Kidney epithelial cell (primary cell): ENCODE measurements around the gene ADAM12. TPM values are rescaled to one million over a fixed set of nuclear protein-coding genes. Genes with fewer than 3 reads are reported as not detected.

Experiments
- DNase-seq: peaks from one replicate; pipeline ENCODE4 v3.0.0-alpha.2; 2010; ENCODE audit warnings: low read depth
- H3K27me3 ChIP-seq: 2 replicates; pipeline ENCODE4 v1.6.0; 2011; ENCODE audit warnings: low read length; ENCODE audit not compliant: control insufficient read depth, insufficient read depth
- H3K36me3 ChIP-seq: 2 replicates; pipeline ENCODE4 v1.5.1; 2011; ENCODE audit warnings: low read length; ENCODE audit not compliant: control insufficient read depth, insufficient read depth
- H3K4me3 ChIP-seq: 2 replicates; pipeline ENCODE4 v1.5.1; 2011; ENCODE audit warnings: low read depth, mild to moderate bottlenecking, control low read depth, low read length
- CTCF ChIP-seq: IDR thresholded peaks from 2 replicates; pipeline ENCODE4 v1.5.1; 2011; ENCODE audit warnings: mild to moderate bottlenecking, moderate library complexity, low read length, control low read depth, inconsistent platforms; ENCODE audit not compliant: insufficient read depth, poor library complexity, severe bottlenecking
- total RNA-seq: library from RNA; depleted of rRNA; stranded (reverse); fragments of >200 nt; gene quantifications from 2 replicates; pipeline ENCODE4 v1.2.3, GENCODE V29; 2015

Gene ADAM12
- total RNA-seq, 1 donor from 2014 or later: 21.9 TPM

DNA sequence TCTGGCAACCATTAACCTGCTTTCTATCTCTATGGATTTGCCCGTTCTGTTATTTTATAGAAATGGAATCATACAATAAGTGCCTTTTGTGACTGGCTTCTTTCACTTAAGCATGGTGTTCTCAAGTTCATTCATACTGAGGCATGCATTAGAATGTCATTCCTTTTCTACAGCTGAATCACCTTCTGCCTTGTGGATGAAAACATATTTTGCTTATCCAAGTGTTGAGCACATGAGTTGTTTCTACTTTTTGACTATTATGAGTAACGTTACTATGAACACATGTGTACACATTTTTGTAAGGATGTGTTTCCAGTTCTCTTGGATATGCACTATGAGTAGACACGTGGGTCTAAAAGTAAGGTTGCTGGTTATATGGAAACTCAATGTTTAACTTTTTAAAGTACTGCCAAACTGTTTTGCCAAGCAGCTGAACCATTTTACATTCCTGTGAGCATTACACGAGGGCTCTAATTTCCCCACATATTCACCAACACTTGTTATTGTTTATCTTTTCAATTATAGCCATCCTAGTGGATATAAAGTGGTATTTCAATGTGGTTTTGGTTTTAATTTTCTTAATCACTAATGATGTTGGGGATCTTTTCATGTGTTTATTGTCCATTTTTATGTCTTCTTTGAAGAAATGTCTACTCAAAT is 250.6 kb downstream of the ADAM12 start:
- no peaks in the 10 kb centered on the region for H3K27me3 ChIP-seq
- TF ChIP-seq CTCF: no peak
- no peaks in the 10 kb centered on the region for H3K36me3 ChIP-seq
- H3K4me3 ChIP-seq: no peak overlapping the region
- DNase-seq: no peak

- Histone ChIP-seq H3K27me3 (no peaks in the 10 kb centered on the region), H3K4me3 (no peak overlapping the region), H3K36me3 (no peaks in the 10 kb centered on the region)
- no peak for DNase-seq
- TF ChIP-seq CTCF: no peak
Observed at GRCh38 chr10:126135941-126136595, 252.2 kb downstream of the ADAM12 start.

GRCh38 chr10:126135177-126135576 is 253.1 kb downstream of the ADAM12 start:
- no peak for DNase-seq
- Histone ChIP-seq H3K36me3 (no peaks in the 10 kb centered on the region), H3K27me3 (no peaks in the 10 kb centered on the region), H3K4me3 (no peak overlapping the region)
- no peak for TF ChIP-seq CTCF

DNA sequence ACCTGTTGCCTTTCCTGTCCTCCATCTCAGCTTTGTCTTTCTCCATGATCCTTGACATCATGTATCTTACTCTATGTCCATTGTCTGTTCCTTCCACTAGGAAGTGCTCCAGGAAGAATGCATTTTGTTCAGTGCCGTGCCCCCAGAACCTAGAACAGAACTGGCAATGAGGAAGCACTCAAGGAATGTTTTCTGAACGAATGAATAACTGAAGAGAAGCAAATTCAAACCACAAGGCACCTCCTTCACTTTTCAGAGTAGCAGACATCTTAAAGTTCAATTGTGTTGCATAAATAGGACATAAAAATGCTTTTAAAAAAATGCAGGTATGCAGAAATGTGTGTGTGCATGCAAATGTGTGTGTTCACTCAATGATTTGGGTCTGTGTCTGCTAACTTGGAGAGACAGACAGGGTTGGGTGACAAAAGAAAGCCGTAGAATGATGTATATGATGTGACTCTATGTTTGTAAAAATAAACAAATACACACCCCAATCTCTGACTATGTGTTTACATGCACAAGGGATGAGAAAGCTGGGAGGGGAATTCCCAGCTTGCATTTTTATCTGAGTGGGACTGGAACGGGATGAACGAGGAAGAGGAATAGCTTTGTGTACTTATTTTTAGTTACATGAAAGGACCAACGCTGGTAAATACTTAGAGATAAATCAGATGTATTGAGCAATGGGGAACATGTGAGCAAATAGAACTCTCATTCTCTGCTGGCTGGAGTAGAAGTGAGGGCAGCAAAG is 254.2 kb downstream of the ADAM12 start:
- H3K27me3 ChIP-seq: no peaks in the 10 kb centered on the region
- no peak for TF ChIP-seq CTCF
- DNase-seq: no peak
- no peaks in the 10 kb centered on the region for H3K36me3 ChIP-seq
- H3K4me3 ChIP-seq: no peak overlapping the region

DNA sequence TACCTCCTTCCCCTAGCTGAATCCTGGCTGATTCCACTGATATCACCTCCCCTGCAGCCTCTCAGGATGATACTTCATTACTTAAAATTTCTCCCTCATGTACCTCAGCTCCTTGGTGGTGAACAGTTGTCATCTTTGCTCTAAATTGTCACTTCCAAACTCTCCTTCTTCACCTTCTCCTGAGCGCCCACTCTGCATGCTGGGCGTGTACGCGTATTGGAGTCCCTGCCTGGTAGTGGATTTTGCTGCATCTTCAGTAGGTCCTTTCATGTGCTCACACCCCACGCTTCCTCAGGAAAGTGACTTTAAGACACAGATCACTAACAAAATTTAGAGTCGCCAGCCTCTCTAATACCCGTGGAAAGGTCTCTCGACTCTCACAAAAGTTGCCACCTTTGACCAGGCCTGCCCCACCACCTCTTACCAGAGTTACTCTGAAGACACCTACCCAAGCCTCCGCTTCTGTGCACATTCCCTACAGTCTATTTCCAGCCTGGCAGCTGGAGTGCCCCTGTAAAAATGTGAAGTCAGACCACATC is 255.1 kb downstream of the ADAM12 start:
- H3K4me3 ChIP-seq: no peak overlapping the region
- no peak for DNase-seq
- H3K27me3 ChIP-seq: no peaks in the 10 kb centered on the region
- no peaks in the 10 kb centered on the region for H3K36me3 ChIP-seq
- TF ChIP-seq CTCF: no peak
